Gastrocnemius medialis (tissue), 4 donors: ENCODE measurements around the gene NUP214. TPM values are rescaled to one million over a fixed set of nuclear protein-coding genes. Genes with fewer than 3 reads are reported as not detected.
"Not testable (repeated sequence)": the region's sequence is repeated elsewhere in the genome, so short reads cannot be mapped to it uniquely, and the experiment has no call there.

ENCODE experiments used
- ATAC-seq, 2 donors: fragments of 150-250 bp; one replicate each; pipeline ENCODE4 v1.9.1; 2016
- DNase-seq, 2 donors: peaks; one replicate each; pipeline ENCODE4 v3.0.0-alpha.2; 2019
- H3K27ac ChIP-seq, 4 donors: fragments of 200-600 bp; sonication (generic); 1 replicate in 1 of 4; 2 replicates in 3 of 4; pipeline ENCODE4 v1.5.1; 2016 to 2018; ENCODE audit warnings: mild to moderate bottlenecking in 2 of 4, moderate library complexity in 1 of 4
- H3K27me3 ChIP-seq, 3 donors: fragments of 200-600 bp; sonication (generic) in 2 of 3; 1 replicate in 1 of 3; 2 replicates in 2 of 3; pipeline versions ENCODE4 v1.5.1 to v1.6.0; 2016 to 2019; ENCODE audit warnings: mild to moderate bottlenecking in 1 of 3, moderate library complexity in 1 of 3
- H3K36me3 ChIP-seq, 2 donors: fragments of 200-600 bp; sonication (generic) in 1 of 2; one replicate each; pipeline ENCODE4 v1.5.1; 2017 to 2018
- H3K4me1 ChIP-seq, 2 donors: fragments of 200-600 bp; sonication (generic) in 1 of 2; one replicate each; pipeline ENCODE4 v1.5.1; 2016 to 2017; ENCODE audit warnings: mild to moderate bottlenecking in 2 of 2
- H3K4me3 ChIP-seq, 4 donors: fragments of 200-600 bp; sonication (generic) in 3 of 4; 1 replicate in 1 of 4; 2 replicates in 3 of 4; pipeline ENCODE4 v1.5.1; 2016 to 2019; ENCODE audit warnings: mild to moderate bottlenecking in 2 of 4
- H3K9me3 ChIP-seq, 3 donors: fragments of 200-600 bp; sonication (generic) in 2 of 3; 1 replicate in 1 of 3; 2 replicates in 2 of 3; pipeline ENCODE4 v1.5.1; 2016 to 2019
- POLR2A ChIP-seq, 2 donors: fragments of 450-650 bp; IDR thresholded peaks; one replicate each; pipeline ENCODE4 v1.6.1; 2017; ENCODE audit warnings: antibody characterized with exemption in 2 of 2, mild to moderate bottlenecking in 2 of 2, moderate library complexity in 2 of 2
- in situ Hi-C, 4 donors: fragments of 200-750 bp; cut with MboI; loops; one replicate each; pipeline versions ENCODE4 v1.15.0 to v1.8.0; 2017; ENCODE audit warnings: low sequenced_read_pairs in 4 of 4
- intact Hi-C: fragments of 100-400 bp; cut with DNase I; formaldehyde crosslinking; loops from one replicate; pipeline ENCODE4 v1.15.1; 2023; ENCODE audit warnings: low total_unique reads
- total RNA-seq, 4 donors: library from RNA; depleted of rRNA; stranded (reverse); fragments of >200 nt; gene quantifications; one replicate each; pipeline versions ENCODE4 v1.1.0 to v1.2.3, GENCODE V29; 2016
- TF ChIP-seq, protein P1 (sequence below), 5 experiments: fragments of 450-650 bp in 3 of 5; fragments of 200-600 bp in 2 of 5; sonication (generic) in 2 of 5; IDR thresholded peaks in 4 of 5; conservative IDR thresholded peaks in 1 of 5; 1 replicate in 4 of 5; 2 replicates in 1 of 5; pipeline ENCODE4 v1.5.1; 2016 to 2019; ENCODE audit warnings: antibody characterized with exemption in 5 of 5, mild to moderate bottlenecking in 3 of 5, moderate library complexity in 3 of 5

The NUP214 gene
- total RNA-seq, 4 donors from 2014 or later = 24.2 to 47.5 (median 29.9) TPM

GRCh38 chr9:131099102-131099606 is 26.2 kb upstream of the NUP214 start:
- no peaks in the 10 kb centered on the region for H3K9me3 ChIP-seq
- H3K4me1 ChIP-seq = no peaks in the 10 kb centered on the region
- TF ChIP-seq, protein P1, sequence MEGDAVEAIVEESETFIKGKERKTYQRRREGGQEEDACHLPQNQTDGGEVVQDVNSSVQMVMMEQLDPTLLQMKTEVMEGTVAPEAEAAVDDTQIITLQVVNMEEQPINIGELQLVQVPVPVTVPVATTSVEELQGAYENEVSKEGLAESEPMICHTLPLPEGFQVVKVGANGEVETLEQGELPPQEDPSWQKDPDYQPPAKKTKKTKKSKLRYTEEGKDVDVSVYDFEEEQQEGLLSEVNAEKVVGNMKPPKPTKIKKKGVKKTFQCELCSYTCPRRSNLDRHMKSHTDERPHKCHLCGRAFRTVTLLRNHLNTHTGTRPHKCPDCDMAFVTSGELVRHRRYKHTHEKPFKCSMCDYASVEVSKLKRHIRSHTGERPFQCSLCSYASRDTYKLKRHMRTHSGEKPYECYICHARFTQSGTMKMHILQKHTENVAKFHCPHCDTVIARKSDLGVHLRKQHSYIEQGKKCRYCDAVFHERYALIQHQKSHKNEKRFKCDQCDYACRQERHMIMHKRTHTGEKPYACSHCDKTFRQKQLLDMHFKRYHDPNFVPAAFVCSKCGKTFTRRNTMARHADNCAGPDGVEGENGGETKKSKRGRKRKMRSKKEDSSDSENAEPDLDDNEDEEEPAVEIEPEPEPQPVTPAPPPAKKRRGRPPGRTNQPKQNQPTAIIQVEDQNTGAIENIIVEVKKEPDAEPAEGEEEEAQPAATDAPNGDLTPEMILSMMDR (IDR thresholded peaks at IDR 0.05 in 4 of 5, conservative IDR thresholded peaks at IDR 0.05 in 1 of 5) = no peak
- no peak for TF ChIP-seq POLR2A (IDR thresholded peaks at IDR 0.05)
- intact Hi-C loops (no loop called here), in situ Hi-C loops (no loop called here)
- no peak overlapping the region for H3K4me3 ChIP-seq
- no peaks in the 10 kb centered on the region for H3K36me3 ChIP-seq
- peak overlapping the region in 3 of 4 donors; percentile 22 to 72 (median 54) for H3K27ac ChIP-seq
- no peak for DNase-seq
- peaks cover 27 to 34% (median 32%) of the 10 kb centered on the region in 3 donors for H3K27me3 ChIP-seq
- no peak for ATAC-seq

DNA sequence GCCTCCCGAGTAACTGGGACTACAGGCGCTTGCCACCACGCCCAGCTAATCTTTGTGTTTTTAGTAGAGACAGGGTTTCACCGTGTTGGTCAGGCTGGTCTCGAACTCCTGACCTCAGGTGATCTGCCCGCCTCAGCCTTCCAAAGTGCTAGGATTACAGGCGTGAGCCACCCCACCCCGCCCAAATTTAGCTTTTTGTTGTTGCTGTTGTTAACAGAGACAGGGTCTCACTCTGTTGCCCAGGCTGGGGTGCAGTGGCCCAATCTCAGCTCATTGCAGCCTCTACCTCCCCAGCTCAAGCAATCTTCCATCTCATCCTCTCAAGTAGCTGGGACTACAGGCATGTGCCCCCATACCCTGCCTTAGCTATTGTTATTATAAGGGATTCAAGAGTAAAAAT is 25.5 kb upstream of the NUP214 start:
- in situ Hi-C loops, H3K36me3 ChIP-seq, H3K4me1 ChIP-seq, H3K9me3 ChIP-seq, ATAC-seq, H3K4me3 ChIP-seq, intact Hi-C loops, DNase-seq: not testable (repeated sequence)
- peaks cover 21 to 28% (median 26%) of the 10 kb centered on the region in 3 donors for H3K27me3 ChIP-seq
- H3K27ac ChIP-seq = peak overlapping the region in 2 of 4 donors; percentile 18

DNA sequence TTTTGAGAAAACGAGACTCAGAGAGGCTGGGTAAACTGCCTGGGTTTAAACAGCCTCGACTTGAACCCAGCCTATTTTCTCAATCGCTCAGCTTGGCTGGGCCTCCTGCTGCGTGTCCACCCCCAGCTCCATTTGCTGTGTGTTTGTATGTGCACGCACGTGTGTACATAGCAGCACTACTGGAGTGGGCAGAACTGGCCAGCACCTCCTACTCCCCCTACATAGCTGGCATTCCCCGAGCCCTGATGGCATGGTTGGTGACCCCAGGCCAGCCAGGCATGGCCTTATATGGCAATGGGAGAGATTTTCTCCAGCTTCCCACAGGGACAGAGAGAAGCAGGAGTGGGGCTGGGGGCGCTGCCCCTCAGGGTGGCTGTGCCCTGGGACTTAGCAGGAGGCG is 24.9 kb upstream of the NUP214 start:
- DNase-seq = no peak
- in situ Hi-C loops = no loop called here
- Histone ChIP-seq H3K9me3 (no peaks in the 10 kb centered on the region), H3K36me3 (no peaks in the 10 kb centered on the region), H3K4me3 (no peak overlapping the region), H3K27me3 (peaks cover 17 to 23% (median 22%) of the 10 kb centered on the region in 3 donors), H3K4me1 (no peaks in the 10 kb centered on the region), H3K27ac (peak overlapping the region in 1 of 4 donors; percentile 18)
- intact Hi-C loops = no loop called here
- no peak for ATAC-seq
- no peak for TF ChIP-seq POLR2A (IDR thresholded peaks at IDR 0.05)
- TF ChIP-seq, protein P1 (IDR thresholded peaks at IDR 0.05 in 4 of 5, conservative IDR thresholded peaks at IDR 0.05 in 1 of 5) = no peak

DNA sequence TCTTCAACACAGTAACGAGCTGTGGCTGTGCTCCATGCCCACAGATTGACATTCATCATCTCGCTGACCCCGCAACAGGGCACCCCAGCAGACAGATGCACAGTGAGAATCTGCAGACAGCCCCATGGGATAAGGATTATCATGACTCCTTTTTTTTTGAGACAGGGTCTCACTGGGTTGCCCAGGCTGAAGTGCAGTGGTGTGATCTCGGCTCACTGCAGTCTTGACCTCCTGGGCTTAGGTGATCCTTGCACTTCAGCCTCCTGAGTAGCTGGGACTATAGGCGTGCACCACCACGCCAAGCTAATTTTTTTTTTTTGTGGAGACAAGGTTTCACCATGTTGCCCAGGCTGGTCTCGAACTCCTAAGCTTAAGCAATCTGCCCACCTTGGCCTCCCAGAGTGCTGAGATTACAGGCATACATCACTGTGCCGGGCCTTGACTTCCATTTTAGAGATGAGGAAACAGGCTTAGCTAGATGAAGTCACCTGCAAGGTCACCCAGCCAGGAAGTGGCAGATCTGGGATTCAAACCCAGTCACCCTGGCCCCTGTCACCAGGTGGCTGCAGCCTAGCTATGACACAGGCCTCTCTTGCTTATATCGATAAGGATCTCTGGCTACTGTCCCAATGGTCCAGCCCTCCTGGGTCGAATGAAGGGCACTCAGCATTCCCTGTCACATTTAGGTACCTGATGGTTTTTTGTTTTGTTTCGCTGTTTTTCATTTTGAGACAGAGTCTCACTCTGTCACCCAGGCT is 24.0 kb upstream of the NUP214 start:
- H3K4me3 ChIP-seq = no peak overlapping the region
- ATAC-seq = no peak
- peaks cover 11 to 17% (median 14%) of the 10 kb centered on the region in 3 donors for H3K27me3 ChIP-seq
- no peaks in the 10 kb centered on the region for H3K4me1 ChIP-seq
- in situ Hi-C loops (no loop called here), intact Hi-C loops (no loop called here)
- TF ChIP-seq, protein P1 (IDR thresholded peaks at IDR 0.05 in 4 of 5, conservative IDR thresholded peaks at IDR 0.05 in 1 of 5) = no peak
- TF ChIP-seq POLR2A (IDR thresholded peaks at IDR 0.05) = no peak
- H3K36me3 ChIP-seq = no peaks in the 10 kb centered on the region
- DNase-seq = no peak
- peak overlapping the region in 2 of 4 donors; percentile 25 to 43 for H3K27ac ChIP-seq
- no peaks in the 10 kb centered on the region for H3K9me3 ChIP-seq

- in situ Hi-C loops = no loop called here
- no peak for DNase-seq
- intact Hi-C loops = no loop called here
- no peaks in the 10 kb centered on the region for H3K36me3 ChIP-seq
- no peak for ATAC-seq
- TF ChIP-seq, protein P1 (IDR thresholded peaks at IDR 0.05 in 4 of 5, conservative IDR thresholded peaks at IDR 0.05 in 1 of 5) = no peak
- TF ChIP-seq POLR2A (IDR thresholded peaks at IDR 0.05) = no peak
- H3K4me3 ChIP-seq = peak overlapping the region in 1 of 4 donors; percentile 5
- no peaks in the 10 kb centered on the region for H3K9me3 ChIP-seq
- no peaks in the 10 kb centered on the region for H3K4me1 ChIP-seq
- peaks cover 0 to 5% (median 4%) of the 10 kb centered on the region in 3 donors for H3K27me3 ChIP-seq
- peak overlapping the region in 3 of 4 donors; percentile 47 to 55 (median 54) for H3K27ac ChIP-seq
These were observed 22.4 kb upstream of the NUP214 start for GRCh38 chr9:131103024-131103423.
